Adrenal gland (tissue), 12 donors: ENCODE results near the gene RPS15. TPM values are rescaled to one million over a fixed set of nuclear protein-coding genes. Genes with fewer than 3 reads are reported as not detected.

Experiments
- DNase-seq, 7 donors: peaks; one replicate each; pipeline ENCODE4 v3.0.0-alpha.2; 2019 to 2020
- H3K27ac ChIP-seq, 5 donors: fragments of 200-600 bp; sonication (generic) in 4 of 5; 1 replicate in 3 of 5; 2 replicates in 2 of 5; pipeline versions ENCODE4 v1.5.1 to v1.8.0; 2016 to 2020; ENCODE audit warnings: mild to moderate bottlenecking in 1 of 5
- H3K27me3 ChIP-seq: fragments of 200-600 bp; 2 replicates; pipeline ENCODE4 v1.8.0; 2021
- H3K36me3 ChIP-seq, 2 donors: fragments of 200-600 bp; replicated peaks in 1 of 2; 1 replicate in 1 of 2; 2 replicates in 1 of 2; pipeline versions ENCODE4 v1.5.1 to v1.8.0; 2018 to 2022
- H3K4me1 ChIP-seq, 2 donors: fragments of 200-600 bp; replicated peaks in 1 of 2; 1 replicate in 1 of 2; 2 replicates in 1 of 2; pipeline versions ENCODE4 v1.5.1 to v1.8.0; 2018 to 2021
- H3K4me3 ChIP-seq, 4 donors: fragments of 200-600 bp; sonication (generic) in 3 of 4; one replicate each; pipeline ENCODE4 v1.5.1; 2016 to 2018
- H3K9me3 ChIP-seq, 3 donors: fragments of 200-600 bp; sonication (generic) in 1 of 3; replicated peaks in 1 of 3; 1 replicate in 2 of 3; 2 replicates in 1 of 3; pipeline versions ENCODE4 v1.5.1 to v1.8.0; 2016 to 2021
- CTCF ChIP-seq, 6 experiments: fragments of 450-650 bp in 4 of 6; fragments of 200-600 bp in 2 of 6; sonication (generic) in 1 of 6; IDR thresholded peaks; 1 replicate in 5 of 6; 2 replicates in 1 of 6; pipeline versions ENCODE4 v1.5.1 to v1.8.0; 2016 to 2021; ENCODE audit warnings: antibody characterized with exemption in 6 of 6, mild to moderate bottlenecking in 2 of 6, moderate library complexity in 1 of 6
- POLR2A ChIP-seq, 2 donors: fragments of 450-650 bp; IDR thresholded peaks; one replicate each; pipeline ENCODE4 v1.6.1; 2017; ENCODE audit warnings: antibody characterized with exemption in 2 of 2, mild to moderate bottlenecking in 2 of 2, moderate library complexity in 1 of 2
- WGBS, 4 donors: extraction: QIAGEN DNeasy Blood & Tissue Kit in 2 of 4; methylation state at CpG; one replicate each; pipeline versions ENCODE4 v1.1.5 to v1.1.7; 2013 to 2017; 5-methylcytosine and 5-hydroxymethylcytosine counted together
- intact Hi-C, 2 donors: fragments of 100-400 bp; cut with DNase I; formaldehyde crosslinking; loops; one replicate each; pipeline versions ENCODE4 v1.14.1 to v1.15.0; 2022 to 2023
- polyA plus RNA-seq, 3 donors: library from polyadenylated mRNA; stranded (reverse); fragments of 200-250 nt in 2 of 3; fragments of 350-450 nt in 1 of 3; fragmentation: Illumina TruSeq in 1 of 3; extraction: RNeasy Lipid Tissue Mini Kit (QIAGEN cat#74804) in 1 of 3; gene quantifications; one replicate each; pipeline ENCODE4 v1.2.3, GENCODE V29; 2013 to 2014
- total RNA-seq, 9 donors: library from RNA; depleted of rRNA in 4 of 9; stranded (reverse); fragments of >200 nt in 4 of 9; fragments of 120-200 nt in 1 of 9; fragmentation: NEBNext Ultra II Directional in 1 of 9; extraction: Animal tissue kit (Norgen Biotek cat#: 25700) in 1 of 9; gene quantifications; one replicate each; pipeline versions ENCODE4 v1.1.0 to v1.2.4, GENCODE V29; 2013 to 2023
- donor health status: healthy with polysubstance abuse.
- donor health status: Bipolar disorder and iron deficiency.
- donor health status: DM: yes; HTN: yes; CAD: no.
- donor health status: DM: no; HTN: no; CAD: no.
- donor health status: DM: no; HTN: no; CAD: no.
- donor health status: DM: yes; HTN: yes; CAD: no.

The RPS15 gene
- total and polyA plus RNA-seq, 12 donors: 471 to 4,071 (median 1,829) TPM

- H3K27me3 ChIP-seq: no peaks in the 10 kb centered on the region
- 35 to 46% (median 38%) methylated on average over 13 to 25 of the region's 25 CpGs for WGBS, 4 donors
- H3K27ac ChIP-seq: no peak overlapping the region
- TF ChIP-seq POLR2A (IDR thresholded peaks at IDR 0.05) (no peak), CTCF (IDR thresholded peaks at IDR 0.05) (no peak)
- H3K4me3 ChIP-seq: no peak overlapping the region
- no peak for DNase-seq
- H3K36me3 ChIP-seq: peaks cover 0 to 25% of the 10 kb centered on the region in 2 donors
- intact Hi-C loops: no loop called here
- no peaks in the 10 kb centered on the region for H3K9me3 ChIP-seq
- peaks cover 10 to 11% of the 10 kb centered on the region in 2 donors for H3K4me1 ChIP-seq
Measured at GRCh38 chr19:1396019-1396767, 42.0 kb upstream of the RPS15 start.

- 65 to 77% (median 76%) methylated on average over 8 to 41 of the region's 42 CpGs; no CpG with 5 or more reads in 1 of the 4 donors for WGBS, 4 donors
- no peaks in the 10 kb centered on the region for H3K9me3 ChIP-seq
- H3K27ac ChIP-seq: no peak overlapping the region
- intact Hi-C loops: no loop called here
- H3K36me3 ChIP-seq: peaks cover 0 to 17% of the 10 kb centered on the region in 2 donors
- peaks cover 10 to 19% of the 10 kb centered on the region in 2 donors for H3K4me1 ChIP-seq
- no peak for TF ChIP-seq CTCF (IDR thresholded peaks at IDR 0.05)
- no peak for TF ChIP-seq POLR2A (IDR thresholded peaks at IDR 0.05)
- DNase-seq: no peak
- H3K4me3 ChIP-seq: no peak overlapping the region
- H3K27me3 ChIP-seq: no peaks in the 10 kb centered on the region
Measured at GRCh38 chr19:1396768-1397679, 41.2 kb upstream of the RPS15 start.

GRCh38 chr19:1397838-1398237 is 40.4 kb upstream of the RPS15 start:
- TF ChIP-seq POLR2A (IDR thresholded peaks at IDR 0.05): no peak
- Histone ChIP-seq H3K36me3 (peaks cover 0 to 9% of the 10 kb centered on the region in 2 donors), H3K9me3 (no peaks in the 10 kb centered on the region), H3K4me3 (no peak overlapping the region), H3K4me1 (peaks cover 10 to 19% of the 10 kb centered on the region in 2 donors), H3K27me3 (no peaks in the 10 kb centered on the region), H3K27ac (no peak overlapping the region)
- intact Hi-C loops: no loop called here
- no peak for DNase-seq
- 95 to 96% (median 96%) methylated on average over 6 to 9 of the region's 9 CpGs for WGBS, 4 donors

- intact Hi-C loops: no loop called here
- no peaks in the 10 kb centered on the region for H3K27me3 ChIP-seq
- H3K36me3 ChIP-seq: no peaks in the 10 kb centered on the region
- WGBS, 4 donors: 87 to 96% (median 91%) methylated on average over 11 to 19 of the region's 19 CpGs
- TF ChIP-seq CTCF (IDR thresholded peaks at IDR 0.05) (no peak), POLR2A (IDR thresholded peaks at IDR 0.05) (no peak)
- H3K27ac ChIP-seq: no peak overlapping the region
- H3K4me1 ChIP-seq: peaks cover 10 to 19% of the 10 kb centered on the region in 2 donors
- H3K4me3 ChIP-seq: no peak overlapping the region
- H3K9me3 ChIP-seq: no peaks in the 10 kb centered on the region
- no peak for DNase-seq
Measured at GRCh38 chr19:1399079-1399478, 39.1 kb upstream of the RPS15 start.
